Hepatocyte (in vitro differentiated cells): Measurements from ENCODE around the gene IRAG1. TPM values are rescaled to one million over a fixed set of nuclear protein-coding genes. Genes with fewer than 3 reads are reported as not detected.

ENCODE experiments used
- DNase-seq: peaks from one replicate; pipeline ENCODE4 v3.0.0-alpha.2; 2016; ENCODE audit warnings: low spot score
- H2AFZ ChIP-seq: fragments of 200-600 bp; sonication (generic); 2 replicates; pipeline ENCODE4 v1.6.0; 2016; ENCODE audit warnings: antibody characterized with exemption, mild to moderate bottlenecking
- H3K27ac ChIP-seq: fragments of 200-600 bp; sonication (generic); 2 replicates; pipeline ENCODE4 v1.5.1; 2016; ENCODE audit warnings: mild to moderate bottlenecking
- H3K27me3 ChIP-seq: fragments of 200-600 bp; sonication (generic); 2 replicates; pipeline ENCODE4 v1.6.1; 2016
- H3K36me3 ChIP-seq: fragments of 200-600 bp; sonication (generic); replicated peaks from 2 replicates; pipeline ENCODE4 v1.5.1; 2016; ENCODE audit warnings: low read depth; ENCODE audit not compliant: insufficient read depth
- H3K4me1 ChIP-seq: fragments of 200-600 bp; sonication (generic); 2 replicates; pipeline ENCODE4 v1.5.1; 2016; ENCODE audit warnings: mild to moderate bottlenecking, moderate library complexity; ENCODE audit not compliant: insufficient read depth
- H3K4me2 ChIP-seq: fragments of 200-600 bp; sonication (generic); 2 replicates; pipeline ENCODE4 v1.6.0; 2016
- H3K4me3 ChIP-seq: fragments of 200-600 bp; sonication (generic); 2 replicates; pipeline ENCODE4 v1.5.1; 2016; ENCODE audit warnings: mild to moderate bottlenecking
- H3K79me2 ChIP-seq: fragments of 200-600 bp; sonication (generic); 2 replicates; pipeline ENCODE4 v1.6.0; 2017; ENCODE audit warnings: mild to moderate bottlenecking
- H3K9me2 ChIP-seq: fragments of 200-600 bp; sonication (generic); replicated peaks from 2 replicates; pipeline ENCODE4 v1.6.0; 2017; ENCODE audit warnings: mild to moderate bottlenecking; ENCODE audit not compliant: insufficient read depth
- H3K9me3 ChIP-seq: fragments of 200-600 bp; sonication (generic); 2 replicates; pipeline ENCODE4 v1.5.1; 2016; ENCODE audit warnings: low read depth, mild to moderate bottlenecking
- H4K20me1 ChIP-seq: fragments of 200-600 bp; sonication (generic); 2 replicates; pipeline ENCODE4 v1.6.0; 2016; ENCODE audit warnings: mild to moderate bottlenecking; ENCODE audit not compliant: insufficient read depth, poor library complexity, severe bottlenecking
- EZH2 ChIP-seq: fragments of 200-600 bp; sonication (generic); IDR thresholded peaks from 2 replicates; pipeline ENCODE4 v1.6.1; 2016; ENCODE audit warnings: antibody characterized with exemption, mild to moderate bottlenecking, borderline replicate concordance
- EZH2phosphoT487 ChIP-seq: fragments of 200-600 bp; sonication (generic); IDR thresholded peaks from one replicate; pipeline ENCODE4 v1.6.1; 2018; ENCODE audit warnings: antibody characterized with exemption, mild to moderate bottlenecking, low read depth, moderate library complexity; ENCODE audit not compliant: unreplicated experiment, severe bottlenecking
- WGBS: methylation state at CpG from one replicate; pipeline ENCODE4 v1.1.6; 2016; ENCODE audit warnings: low lambda C conversion rate; ENCODE audit errors: missing lambda C conversion rate; 5-methylcytosine and 5-hydroxymethylcytosine counted together
- polyA plus RNA-seq: library from polyadenylated mRNA; unstranded; fragments of >200 nt; fragmentation: Nextera tagmentation; extraction: Ambion mirVana; gene quantifications from 2 replicates; pipeline ENCODE4 v1.2.1, GENCODE V29; 2016
- total RNA-seq: library from RNA; depleted of rRNA; stranded (reverse); fragments of >200 nt; gene quantifications from 2 replicates; pipeline ENCODE4 v1.2.3, GENCODE V29; 2014
- TF ChIP-seq, protein P1 (sequence below): fragments of 200-600 bp; sonication (generic); IDR thresholded peaks from 2 replicates; pipeline ENCODE4 v1.5.1; 2016; ENCODE audit warnings: antibody characterized with exemption, mild to moderate bottlenecking; ENCODE audit not compliant: poor library complexity

The IRAG1 gene
- total and polyA plus RNA-seq, 2 experiments from 2014 or later, result 3.1 to 5.7 TPM

DNA sequence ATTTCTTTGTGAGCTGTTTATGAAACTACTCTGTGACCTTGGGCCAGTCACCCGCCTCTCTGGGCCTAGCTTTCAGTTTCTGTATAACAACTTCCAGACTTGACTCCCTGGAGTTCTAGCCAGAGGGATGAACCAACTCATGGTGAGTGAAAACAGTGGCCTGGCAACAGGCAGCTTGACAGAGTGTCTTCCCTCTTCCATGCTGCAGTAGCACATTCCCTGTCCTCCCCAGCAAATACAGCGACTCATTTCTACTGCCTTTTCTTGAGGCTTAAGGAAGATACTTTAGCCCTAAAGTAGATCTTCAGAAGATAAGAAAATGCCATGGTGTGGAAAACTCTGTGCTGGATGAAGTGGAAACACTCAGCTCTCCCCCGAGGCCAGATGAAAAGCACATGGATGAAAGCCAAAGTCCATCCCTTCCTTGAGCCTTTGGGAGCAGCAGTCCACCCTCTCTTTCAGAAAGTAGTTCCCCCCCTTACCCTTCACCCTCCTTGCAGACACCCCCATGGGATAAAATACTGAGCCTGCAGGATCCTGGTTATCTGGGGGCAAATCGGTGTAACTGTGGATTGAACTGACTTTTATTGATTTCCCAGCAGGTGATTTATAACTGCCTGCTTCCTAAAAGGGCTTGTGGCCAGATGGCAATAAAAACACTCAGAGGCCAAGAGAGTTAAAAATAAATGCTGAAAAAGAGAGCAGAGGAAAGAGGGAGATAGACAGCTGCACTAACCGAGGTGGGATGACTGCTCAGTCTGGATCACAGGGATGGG lies 24.1 kb downstream of the IRAG1 start:
- DNase-seq, result peak; percentile 55
- Histone ChIP-seq H2AFZ (no peak overlapping the region), H3K9me2 (no peaks in the 10 kb centered on the region), H3K79me2 (no peaks in the 10 kb centered on the region), H4K20me1 (no peaks in the 10 kb centered on the region), H3K36me3 (no peaks in the 10 kb centered on the region), H3K4me3 (no peak overlapping the region), H3K9me3 (no peaks in the 10 kb centered on the region), H3K4me2 (peak overlapping the region; percentile 14), H3K4me1 (peaks cover 34% of the 10 kb centered on the region), H3K27me3 (no peaks in the 10 kb centered on the region), H3K27ac (peak overlapping the region; percentile 61)
- TF ChIP-seq EZH2phosphoT487, result no peak
- TF ChIP-seq, protein P1, sequence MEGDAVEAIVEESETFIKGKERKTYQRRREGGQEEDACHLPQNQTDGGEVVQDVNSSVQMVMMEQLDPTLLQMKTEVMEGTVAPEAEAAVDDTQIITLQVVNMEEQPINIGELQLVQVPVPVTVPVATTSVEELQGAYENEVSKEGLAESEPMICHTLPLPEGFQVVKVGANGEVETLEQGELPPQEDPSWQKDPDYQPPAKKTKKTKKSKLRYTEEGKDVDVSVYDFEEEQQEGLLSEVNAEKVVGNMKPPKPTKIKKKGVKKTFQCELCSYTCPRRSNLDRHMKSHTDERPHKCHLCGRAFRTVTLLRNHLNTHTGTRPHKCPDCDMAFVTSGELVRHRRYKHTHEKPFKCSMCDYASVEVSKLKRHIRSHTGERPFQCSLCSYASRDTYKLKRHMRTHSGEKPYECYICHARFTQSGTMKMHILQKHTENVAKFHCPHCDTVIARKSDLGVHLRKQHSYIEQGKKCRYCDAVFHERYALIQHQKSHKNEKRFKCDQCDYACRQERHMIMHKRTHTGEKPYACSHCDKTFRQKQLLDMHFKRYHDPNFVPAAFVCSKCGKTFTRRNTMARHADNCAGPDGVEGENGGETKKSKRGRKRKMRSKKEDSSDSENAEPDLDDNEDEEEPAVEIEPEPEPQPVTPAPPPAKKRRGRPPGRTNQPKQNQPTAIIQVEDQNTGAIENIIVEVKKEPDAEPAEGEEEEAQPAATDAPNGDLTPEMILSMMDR, result no peak
- no peak for TF ChIP-seq EZH2
- WGBS, result 13% methylated on average over 5 of the region's 5 CpGs

DNA sequence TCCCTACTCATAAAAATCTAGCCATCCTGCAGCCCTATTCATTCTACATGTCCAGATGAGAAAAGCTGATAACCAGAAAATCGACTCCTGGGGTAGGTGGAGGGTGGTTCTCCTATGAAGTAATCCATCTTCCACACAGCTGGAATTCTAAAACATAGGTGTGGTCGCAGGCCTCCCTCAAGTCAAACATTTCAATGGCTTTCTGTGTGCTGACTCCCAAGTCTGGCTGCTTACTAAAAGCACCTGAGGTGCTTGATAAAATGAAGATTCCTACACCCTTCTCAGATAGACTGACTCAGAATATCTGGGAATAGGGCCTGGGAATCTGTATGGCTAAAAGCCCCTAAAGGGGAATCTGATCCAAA lies 26.1 kb downstream of the IRAG1 start:
- Histone ChIP-seq H3K27ac (no peak overlapping the region), H3K4me2 (no peak overlapping the region), H3K9me3 (no peaks in the 10 kb centered on the region), H2AFZ (no peak overlapping the region), H3K9me2 (no peaks in the 10 kb centered on the region), H3K4me3 (no peak overlapping the region), H3K36me3 (no peaks in the 10 kb centered on the region), H3K4me1 (peaks cover 34% of the 10 kb centered on the region), H3K79me2 (no peaks in the 10 kb centered on the region), H3K27me3 (no peaks in the 10 kb centered on the region), H4K20me1 (no peaks in the 10 kb centered on the region)
- TF ChIP-seq EZH2 (no peak), EZH2phosphoT487 (no peak)
- TF ChIP-seq, protein P1, result no peak
- no peak for DNase-seq
- WGBS, result 50% methylated on average over 2 of the region's 2 CpGs

DNA sequence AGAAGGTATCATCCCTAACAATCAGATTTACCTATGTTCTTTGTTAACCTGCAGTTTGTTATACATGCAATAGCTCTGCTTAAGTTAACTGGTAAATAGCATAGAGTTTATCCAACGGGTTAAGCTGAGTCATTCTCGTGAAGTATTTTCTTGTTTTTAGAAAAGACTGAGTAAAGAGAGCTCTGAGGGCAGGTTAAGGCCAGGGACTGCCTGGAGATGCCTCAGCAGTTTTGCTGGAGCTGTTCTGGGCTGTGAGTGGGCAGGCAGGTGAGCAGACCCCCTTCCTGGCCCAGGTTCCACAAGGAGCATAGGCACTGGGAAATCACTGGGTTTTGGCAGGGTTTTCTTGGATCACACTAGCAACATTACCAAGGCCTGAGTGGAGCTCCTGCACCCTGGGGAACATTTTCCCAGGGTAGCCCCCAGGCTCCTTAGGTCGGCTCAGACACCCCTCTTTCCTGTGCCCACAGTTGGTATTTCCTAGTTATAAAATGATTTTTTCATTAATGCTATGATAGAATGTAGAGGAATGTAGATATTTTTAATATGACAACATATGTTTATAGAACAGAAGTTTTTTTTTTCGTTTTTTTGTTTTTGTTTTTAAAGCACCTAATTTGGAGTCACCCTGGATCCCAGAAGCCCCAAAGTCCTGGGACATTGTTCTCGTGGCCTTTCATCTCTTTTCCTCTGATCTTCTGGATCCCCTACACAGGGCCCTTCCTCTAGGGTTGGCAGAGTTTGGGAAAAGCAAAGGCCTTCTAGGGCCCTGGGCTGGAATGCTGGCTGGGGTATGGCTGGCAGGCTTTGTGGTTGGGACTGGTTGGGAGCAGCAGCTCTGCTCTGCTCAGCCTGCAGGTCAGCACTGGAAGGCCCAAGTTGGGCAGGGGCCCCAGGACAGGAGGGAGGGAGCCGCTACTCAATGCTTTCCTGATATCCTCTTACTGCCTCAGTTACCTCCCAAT lies 26.7 kb downstream of the IRAG1 start:
- Histone ChIP-seq H4K20me1 (no peaks in the 10 kb centered on the region), H3K4me3 (no peak overlapping the region), H2AFZ (no peak overlapping the region), H3K27me3 (no peaks in the 10 kb centered on the region), H3K9me3 (no peaks in the 10 kb centered on the region), H3K36me3 (no peaks in the 10 kb centered on the region), H3K9me2 (no peaks in the 10 kb centered on the region), H3K79me2 (no peaks in the 10 kb centered on the region), H3K4me1 (peaks cover 34% of the 10 kb centered on the region), H3K4me2 (no peak overlapping the region), H3K27ac (no peak overlapping the region)
- TF ChIP-seq EZH2 (no peak), EZH2phosphoT487 (no peak)
- TF ChIP-seq, protein P1, result no peak
- WGBS, result 74% methylated on average over 6 of the region's 6 CpGs
- DNase-seq, result no peak
